K562 (cell line): ENCODE data around the gene PARD6B. TPM values are rescaled to one million over a fixed set of nuclear protein-coding genes. Genes with fewer than 3 reads are reported as not detected.

Experiments used
- ASH1L ChIP-seq: fragments of 450-650 bp; IDR thresholded peaks from 2 replicates; pipeline ENCODE4 v1.6.1; 2018; ENCODE audit warnings: borderline replicate concordance, mild to moderate bottlenecking, low read depth; ENCODE audit not compliant: partially characterized antibody
- ETS1 ChIP-seq: conservative IDR thresholded peaks from 2 replicates; pipeline ENCODE4 v1.6.1; 2011; ENCODE audit warnings: low read depth, mild to moderate bottlenecking, low read length; ENCODE audit not compliant: control insufficient read depth
- FOS ChIP-seq: IDR thresholded peaks from 3 replicates; pipeline ENCODE4 v1.6.1; 2011; ENCODE audit not compliant: insufficient read length; ENCODE audit errors: extremely low read depth
- GABPB2 ChIP-seq: fragments of 250-450 bp; sonication (Bioruptor Pico); conservative IDR thresholded peaks from 2 replicates; pipeline ENCODE4 v1.5.1; 2021; ENCODE audit warnings: mild to moderate bottlenecking
- GATA2 ChIP-seq: sonication (generic); formaldehyde crosslinking; IDR thresholded peaks from 2 replicates; pipeline ENCODE4 v1.4.0; 2020; ENCODE audit warnings: mild to moderate bottlenecking, missing genetic modification reagents
- L3MBTL2 ChIP-seq: fragments of 450-650 bp; IDR thresholded peaks from 2 replicates; pipeline ENCODE4 v1.6.1; 2016; ENCODE audit warnings: mild to moderate bottlenecking, moderate library complexity
- MAFF ChIP-seq: IDR thresholded peaks from 2 replicates; pipeline ENCODE4 v1.6.1; 2012; ENCODE audit warnings: low read length, improper control_type of control experiment
- MLLT1 ChIP-seq, 2 experiments: fragments of 450-650 bp; IDR thresholded peaks; 2 replicates each; pipeline ENCODE4 v1.6.1; 2016
- NR2C2 ChIP-seq, 2 experiments: fragments of 200-800 bp in 1 of 2; sonication (Bioruptor generic) in 1 of 2; sonication (generic) in 1 of 2; formaldehyde crosslinking in 1 of 2; IDR thresholded peaks; 2 replicates each; pipeline versions ENCODE4 v1.6.1 to v1.8.0; 2016 to 2022; ENCODE audit warnings: mild to moderate bottlenecking in 1 of 2, missing compliant biosample characterization in 1 of 2, missing genetic modification characterization in 1 of 2, missing genetic modification reagents in 1 of 2
- STAG1 ChIP-seq: sonication (generic); formaldehyde crosslinking; IDR thresholded peaks from 2 replicates; pipeline ENCODE4 v1.5.0; 2020; ENCODE audit warnings: missing genetic modification reagents, borderline replicate concordance
- TCFL5 ChIP-seq: fragments of 250-450 bp; sonication (Bioruptor Pico); conservative IDR thresholded peaks from 2 replicates; pipeline ENCODE4 v1.6.1; 2021; ENCODE audit warnings: mild to moderate bottlenecking, moderate library complexity, matching md5 sums
- ZBTB7A ChIP-seq: IDR thresholded peaks from 2 replicates; pipeline ENCODE4 v1.6.1; 2011; ENCODE audit warnings: low read depth, mild to moderate bottlenecking, low read length, moderate library complexity, borderline replicate concordance; ENCODE audit not compliant: control insufficient read depth
- ZHX1 ChIP-seq: fragments of 150-350 bp; conservative IDR thresholded peaks from 2 replicates; pipeline ENCODE4 v1.6.1; 2014; ENCODE audit warnings: low read length
- ZNF347 ChIP-seq: fragments of 450-650 bp; formaldehyde crosslinking; IDR thresholded peaks from 2 replicates; pipeline ENCODE4 v1.4.0; 2020; ENCODE audit warnings: low read depth, mild to moderate bottlenecking, moderate library complexity
- ZNF436 ChIP-seq: fragments of 250-450, 450-650 bp; sonication (Bioruptor Pico); formaldehyde crosslinking; IDR thresholded peaks from 2 replicates; pipeline ENCODE4 v1.7.0; 2020; ENCODE audit warnings: mild to moderate bottlenecking
- ZNF445 ChIP-seq: fragments of 250-450 bp; sonication (Bioruptor Pico); IDR thresholded peaks from 2 replicates; pipeline ENCODE4 v1.4.0; 2020; ENCODE audit warnings: low read depth, mild to moderate bottlenecking, moderate library complexity
- ZNF583 ChIP-seq: fragments of 250-450 bp; sonication (Bioruptor Pico); IDR thresholded peaks from 2 replicates; pipeline ENCODE4 v1.4.0; 2020
- polyA plus RNA-seq, 8 experiments: library from polyadenylated mRNA; depleted of rRNA in 4 of 8; stranded (reverse) in 5 of 8; unstranded in 3 of 8; fragments of >200 nt; fragmentation: Nextera tagmentation in 2 of 8; fragmentation: Illumina TruSeq in 1 of 8; extraction: Ambion mirVana in 2 of 8; extraction: Trizol in 1 of 8; gene quantifications; 2 replicates each; pipeline versions ENCODE4 v1.2.1 to v1.2.3, GENCODE V29; 2011 to 2014; ENCODE audit warnings: inconsistent platforms in 1 of 8, missing spikeins in 1 of 8
- total RNA-seq, 7 experiments: library from RNA; depleted of rRNA in 6 of 7; stranded (reverse); fragments of >200 nt in 6 of 7; fragmentation: Illumina TruSeq in 2 of 7; extraction: Trizol in 2 of 7; gene quantifications; 2 replicates each; pipeline versions ENCODE4 v1.2.1 to v1.2.3, GENCODE V29; 2011 to 2021; ENCODE audit warnings: low replicate concordance in 1 of 7
- TF ChIP-seq, protein P1 (sequence below), 3 experiments: fragments of 200-800 bp in 1 of 3; fragments of 250-450 bp in 1 of 3; fragments of 450-650 bp in 1 of 3; sonication (Bioruptor Pico) in 1 of 3; sonication (Bioruptor generic) in 1 of 3; formaldehyde crosslinking in 1 of 3; IDR thresholded peaks; 2 replicates each; pipeline versions ENCODE4 v1.6.1 to v1.8.0; 2016 to 2022; ENCODE audit warnings: mild to moderate bottlenecking in 2 of 3, missing genetic modification characterization in 2 of 3, missing compliant biosample characterization in 1 of 3, moderate library complexity in 1 of 3

PARD6B gene
- total and polyA plus RNA-seq, 9 of the 15 experiments (the other 6 are each of a cell fraction or from before 2014, with no cell fraction given), result 1.7 to 12.3 (median 5.5) TPM

GRCh38 chr20:50790651-50791277, 59.4 kb downstream of the PARD6B start (continued):
- TF ChIP-seq L3MBTL2 (peak; percentile 91), TCFL5 (CRISPR knock-in tag) (no peak; the same call in 1 of the 2 replicates), ZNF436 (no peak), GATA2 (CRISPR knock-in tag) (no peak), ETS1 (0 out of 2 replicates have a peak, but pooled peaks have one; percentile 30), ASH1L (no peak), GABPB2 (CRISPR knock-in tag) (no peak; the same call in 1 of the 2 replicates), FOS (no peak), MLLT1 (IDR thresholded peaks at IDR 0.05) (no peak), NR2C2 (CRISPR knock-in tag; IDR thresholded peaks at IDR 0.05) (no peak), NR2C2 (tag; IDR thresholded peaks at IDR 0.05) (peak; percentile 41; the same call in 1 of the 2 replicates), ZNF445 (CRISPR knock-in tag) (peak; percentile 15; the same call in 1 of the 2 replicates), ZBTB7A (peak; percentile 69; the same call in 1 of the 2 replicates), MAFF (no peak), STAG1 (CRISPR knock-in tag) (no peak), ZHX1 (no peak), ZNF583 (CRISPR knock-in tag) (peak; percentile 92), ZNF347 (CRISPR knock-in tag) (no peak)
- TF ChIP-seq, protein P1, sequence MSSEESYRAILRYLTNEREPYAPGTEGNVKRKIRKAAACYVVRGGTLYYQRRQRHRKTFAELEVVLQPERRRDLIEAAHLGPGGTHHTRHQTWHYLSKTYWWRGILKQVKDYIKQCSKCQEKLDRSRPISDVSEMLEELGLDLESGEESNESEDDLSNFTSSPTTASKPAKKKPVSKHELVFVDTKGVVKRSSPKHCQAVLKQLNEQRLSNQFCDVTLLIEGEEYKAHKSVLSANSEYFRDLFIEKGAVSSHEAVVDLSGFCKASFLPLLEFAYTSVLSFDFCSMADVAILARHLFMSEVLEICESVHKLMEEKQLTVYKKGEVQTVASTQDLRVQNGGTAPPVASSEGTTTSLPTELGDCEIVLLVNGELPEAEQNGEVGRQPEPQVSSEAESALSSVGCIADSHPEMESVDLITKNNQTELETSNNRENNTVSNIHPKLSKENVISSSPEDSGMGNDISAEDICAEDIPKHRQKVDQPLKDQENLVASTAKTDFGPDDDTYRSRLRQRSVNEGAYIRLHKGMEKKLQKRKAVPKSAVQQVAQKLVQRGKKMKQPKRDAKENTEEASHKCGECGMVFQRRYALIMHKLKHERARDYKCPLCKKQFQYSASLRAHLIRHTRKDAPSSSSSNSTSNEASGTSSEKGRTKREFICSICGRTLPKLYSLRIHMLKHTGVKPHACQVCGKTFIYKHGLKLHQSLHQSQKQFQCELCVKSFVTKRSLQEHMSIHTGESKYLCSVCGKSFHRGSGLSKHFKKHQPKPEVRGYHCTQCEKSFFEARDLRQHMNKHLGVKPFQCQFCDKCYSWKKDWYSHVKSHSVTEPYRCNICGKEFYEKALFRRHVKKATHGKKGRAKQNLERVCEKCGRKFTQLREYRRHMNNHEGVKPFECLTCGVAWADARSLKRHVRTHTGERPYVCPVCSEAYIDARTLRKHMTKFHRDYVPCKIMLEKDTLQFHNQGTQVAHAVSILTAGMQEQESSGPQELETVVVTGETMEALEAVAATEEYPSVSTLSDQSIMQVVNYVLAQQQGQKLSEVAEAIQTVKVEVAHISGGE (CRISPR knock-in tag; IDR thresholded peaks at IDR 0.05), result peak; percentile 8 to 81 (median 45); a peak in 3 of 6 replicates
